GM19193 (cell line): ENCODE measurements around the gene TMIGD3.

Experiments used
- POLR2A ChIP-seq: IDR thresholded peaks from 4 replicates; pipeline ENCODE4 v1.6.1; 2011; ENCODE audit not compliant: insufficient read depth, insufficient read length; ENCODE audit errors: extremely low read depth

The TMIGD3 gene

DNA sequence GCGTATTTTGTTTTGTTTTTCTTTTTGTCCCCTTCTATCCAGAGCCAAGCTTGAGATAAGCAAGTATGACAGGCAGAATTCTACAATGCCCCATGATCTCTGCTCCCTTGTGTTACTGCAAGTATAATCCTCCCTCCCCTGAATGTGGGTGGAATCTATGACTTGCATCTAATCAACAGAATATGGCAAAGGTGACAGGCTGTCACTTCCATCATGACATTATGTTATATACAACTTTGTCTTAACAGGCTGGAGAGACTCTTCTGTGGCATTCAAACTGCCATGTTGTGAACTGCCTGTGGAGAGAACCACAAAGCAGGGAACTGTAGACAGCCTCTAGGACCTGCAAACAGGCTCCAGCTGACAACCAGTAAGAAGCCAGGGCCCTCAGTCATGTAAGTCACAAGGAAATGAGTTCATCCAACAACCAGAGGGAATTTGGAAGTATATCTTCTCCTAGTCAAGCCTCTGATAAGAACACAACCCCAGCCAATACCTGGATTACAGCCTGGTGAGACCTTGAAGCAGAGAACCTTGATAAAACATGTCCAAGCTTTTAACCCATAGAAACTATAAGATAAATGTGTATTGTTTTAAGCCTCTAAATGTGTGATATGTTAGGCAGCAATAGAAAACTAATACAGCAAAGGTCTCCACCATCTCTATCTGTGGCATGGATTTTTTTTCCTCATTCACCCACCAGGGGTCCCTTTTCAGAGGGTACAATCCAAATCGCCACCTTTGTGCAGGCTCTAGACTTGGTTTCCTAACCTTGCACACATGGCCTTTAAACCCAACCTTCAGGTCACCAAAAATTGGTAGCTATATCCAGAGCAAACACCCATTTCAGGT, 35.3 kb downstream of the TMIGD3 start:
- TF ChIP-seq POLR2A = no peak

DNA sequence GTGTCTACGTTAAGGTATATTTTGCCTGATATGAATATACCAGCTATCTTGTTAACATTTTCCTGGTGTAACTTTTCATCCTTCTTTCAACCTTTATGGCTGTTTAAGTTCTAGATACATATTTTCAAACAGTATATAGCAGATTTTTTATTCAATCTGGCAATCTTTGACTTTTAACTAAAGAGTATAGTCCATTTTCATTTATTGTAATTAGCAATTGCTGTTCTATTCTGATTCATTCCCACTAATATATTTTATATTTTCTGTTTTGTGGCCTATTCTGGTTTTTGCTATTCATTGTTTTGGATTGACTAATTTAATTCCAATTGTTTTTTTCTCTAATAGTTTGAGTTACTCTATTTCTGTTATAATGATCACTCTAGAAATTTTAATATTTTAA, 37.0 kb downstream of the TMIGD3 start:
- no peak for TF ChIP-seq POLR2A

GRCh38 chr1:111465754-111466153, 37.7 kb downstream of the TMIGD3 start:
- no peak for TF ChIP-seq POLR2A

DNA sequence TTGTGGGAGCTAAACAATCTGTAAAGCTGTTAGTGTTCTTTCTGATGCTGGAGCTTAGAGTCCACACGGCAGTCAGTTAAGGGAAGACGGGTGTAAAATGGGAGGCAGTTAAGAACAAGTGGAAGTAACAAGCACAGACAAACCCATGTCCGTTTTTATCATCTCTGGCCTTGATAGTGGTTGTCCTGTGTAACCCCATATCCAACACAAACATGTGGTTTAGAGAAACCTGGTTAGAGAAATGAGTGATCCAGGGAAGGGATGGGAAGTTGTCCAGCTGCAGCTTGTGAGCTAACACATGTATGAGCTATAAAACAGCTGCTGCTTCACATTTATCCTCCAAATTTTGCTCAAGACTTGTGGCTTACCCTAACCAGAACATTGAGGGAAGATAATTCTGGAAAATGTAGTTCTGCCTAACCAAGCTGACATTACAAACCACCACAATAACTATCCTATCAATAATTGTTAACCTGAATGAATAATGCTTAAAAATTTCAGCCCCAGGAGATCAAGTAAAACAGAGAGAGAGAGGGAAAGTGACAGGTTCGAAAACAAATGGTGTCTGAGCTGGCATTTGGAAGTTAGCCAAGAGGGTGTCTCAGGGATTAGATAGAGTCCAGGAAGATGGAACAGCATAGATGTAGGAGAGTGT, 40.3 kb downstream of the TMIGD3 start:
- TF ChIP-seq POLR2A = no peak

- no peak for TF ChIP-seq POLR2A
Observed at GRCh38 chr1:111462370-111463028, 40.9 kb downstream of the TMIGD3 start.

GRCh38 chr1:111461765-111462164, 41.7 kb downstream of the TMIGD3 start:
- no peak for TF ChIP-seq POLR2A

DNA sequence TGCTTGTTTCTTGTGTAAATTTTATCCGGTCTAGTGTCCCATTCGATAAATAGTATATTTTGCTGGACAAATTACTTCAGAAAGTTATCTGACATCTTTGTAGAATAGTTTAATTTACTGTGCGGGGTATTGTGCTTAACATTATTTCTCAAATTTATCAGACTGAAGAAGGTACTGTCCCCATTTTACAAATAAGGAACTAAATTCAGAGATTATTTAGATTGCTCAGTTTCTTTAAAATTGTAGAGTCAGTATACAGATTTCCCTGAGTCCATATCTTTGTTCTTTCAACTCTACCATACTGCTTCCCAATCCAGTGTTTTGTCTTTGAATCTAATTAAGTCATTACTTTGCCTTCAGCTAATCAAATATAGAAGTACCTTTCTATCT, 47.8 kb downstream of the TMIGD3 start:
- no peak for TF ChIP-seq POLR2A

GRCh38 chr1:111454859-111455641, 48.4 kb downstream of the TMIGD3 start:
- no peak for TF ChIP-seq POLR2A

GRCh38 chr1:111453706-111454105, 49.7 kb downstream of the TMIGD3 start:
- no peak for TF ChIP-seq POLR2A

- TF ChIP-seq POLR2A = no peak
Observed at GRCh38 chr1:111452581-111452980, 50.9 kb downstream of the TMIGD3 start.

GRCh38 chr1:111450185-111450584, 53.2 kb downstream of the TMIGD3 start:
- no peak for TF ChIP-seq POLR2A

DNA sequence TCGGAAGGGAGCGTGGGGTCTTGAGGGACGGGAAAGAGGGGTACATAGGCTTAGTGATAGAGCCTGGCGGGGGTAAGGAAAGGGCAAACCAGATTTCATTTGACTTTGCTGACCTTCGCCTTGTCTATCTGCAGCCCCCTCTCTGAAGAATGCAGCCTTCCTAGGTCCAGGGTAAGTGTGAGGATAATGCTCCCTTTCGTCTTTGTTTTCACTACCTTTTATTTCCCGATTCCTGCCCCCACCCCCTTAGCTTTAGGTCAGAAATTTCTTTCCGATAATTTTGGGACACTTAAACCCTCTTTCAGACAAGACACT, 53.8 kb downstream of the TMIGD3 start:
- TF ChIP-seq POLR2A = no peak

GRCh38 chr1:111448918-111449702, 54.3 kb downstream of the TMIGD3 start, which contains the start of the genes ATP5PB and WDR77:
Gene ATP5PB (plus strand): TSS chr1:111449464. CDS start chr1:111449542, 78 bp downstream.
Gene WDR77 (minus strand): TSS chr1:111449256. CDS start chr1:111449169, 87 bp downstream.
- TF ChIP-seq POLR2A = peak; percentile 73

- TF ChIP-seq POLR2A = no peak
Observed at GRCh38 chr1:111448482-111448917, 54.9 kb downstream of the TMIGD3 start.
